HG02642 (cell line): ENCODE measurements around the gene UBE2E3.

Experiments used
- ATAC-seq: cut with Tn5 transposase; IDR thresholded peaks from one replicate; pipeline ENCODE4 v1.9.1; 2021; ENCODE audit warnings: mild to moderate bottlenecking; ENCODE audit not compliant: unreplicated experiment, poor library complexity

Gene UBE2E3

GRCh38 chr2:180980106-180980942 is at the start of gene UBE2E3:
UBE2E3 (plus strand) TSS chr2:180980605; CDS start chr2:180982043, 1,438 bp downstream.
- ATAC-seq = peak; percentile 83

DNA sequence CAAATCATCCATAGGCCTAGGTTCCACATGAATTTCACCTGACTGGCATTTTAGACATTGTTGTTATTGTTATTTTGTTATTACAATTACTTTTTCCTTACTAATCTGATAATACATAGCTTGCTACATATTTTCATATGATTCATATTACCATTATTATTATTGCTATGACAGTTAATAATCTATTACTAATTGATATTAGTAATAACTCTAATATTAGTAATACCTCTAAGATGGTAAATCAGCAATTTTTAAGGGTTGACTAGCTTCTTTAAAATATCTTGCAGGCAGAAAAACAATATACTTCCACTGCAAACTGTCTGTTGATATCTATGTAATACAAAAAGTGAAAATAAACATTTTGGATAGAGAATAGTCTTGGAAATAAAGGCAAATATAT is 48.6 kb upstream of the UBE2E3 start:
- ATAC-seq = no peak

DNA sequence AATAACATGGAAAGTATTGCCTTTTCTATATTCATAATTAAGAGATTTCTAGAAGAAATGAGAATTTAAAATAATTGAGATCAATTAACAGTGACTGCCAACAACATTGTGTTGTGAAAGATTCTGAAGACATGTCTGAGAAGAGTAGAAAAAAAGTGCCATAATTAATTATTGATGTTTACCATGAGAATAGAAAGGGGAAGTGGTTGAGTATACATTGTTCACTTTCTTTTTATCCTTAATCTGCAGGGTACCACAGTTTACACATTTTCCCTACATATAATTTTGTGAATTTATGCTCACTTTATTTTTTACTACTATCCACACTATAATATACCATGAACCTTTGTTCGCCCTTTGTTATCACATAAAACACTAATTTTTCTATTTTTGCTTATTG is 47.1 kb upstream of the UBE2E3 start:
- ATAC-seq = no peak

DNA sequence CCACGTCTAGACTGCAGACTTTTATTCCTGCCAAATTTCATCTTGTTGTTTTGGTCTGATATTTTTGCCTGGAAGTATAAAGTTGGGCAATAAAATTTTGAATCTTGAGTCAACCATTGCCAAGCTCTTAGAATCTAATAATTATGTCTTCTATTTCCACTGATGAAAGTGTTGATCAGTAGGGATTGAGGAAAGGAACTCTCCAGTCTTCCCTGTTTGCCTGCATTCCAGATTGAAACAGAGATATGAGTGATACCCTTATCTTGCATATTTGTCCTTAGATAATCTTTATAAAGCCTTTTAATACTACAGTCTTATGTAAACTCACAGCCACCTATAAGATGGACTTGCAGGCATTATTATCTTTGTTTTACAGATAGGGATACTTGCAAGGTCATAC is 45.5 kb upstream of the UBE2E3 start:
- no peak for ATAC-seq

- ATAC-seq = peak; percentile 88
Measured at GRCh38 chr2:180937480-180937879, 42.9 kb upstream of the UBE2E3 start.

GRCh38 chr2:180938451-180938850 is 42.0 kb upstream of the UBE2E3 start:
- ATAC-seq = peak; percentile 59

GRCh38 chr2:180943275-180943674 is 37.1 kb upstream of the UBE2E3 start:
- no peak for ATAC-seq

DNA sequence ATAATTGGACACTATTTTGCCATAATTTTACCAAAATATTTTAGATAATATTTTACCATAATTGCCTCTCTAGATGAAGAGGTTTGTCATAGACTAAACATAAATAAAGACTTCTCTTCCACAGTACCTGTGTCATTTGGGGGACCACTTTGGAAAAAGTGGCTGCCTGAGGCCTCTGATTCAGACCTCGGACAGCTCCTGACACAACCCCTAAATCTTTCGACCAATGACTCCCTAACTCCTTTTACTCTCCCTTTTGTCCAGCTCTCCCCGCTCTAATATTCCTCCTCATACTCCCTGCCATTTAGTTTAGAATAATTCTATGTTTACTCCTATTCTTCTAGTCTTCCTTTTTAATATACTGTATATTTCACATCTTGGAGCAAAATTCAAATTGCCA is 36.0 kb upstream of the UBE2E3 start:
- no peak for ATAC-seq

GRCh38 chr2:180947208-180947689 is 33.2 kb upstream of the UBE2E3 start:
- no peak for ATAC-seq

GRCh38 chr2:180949896-180950295 is 30.5 kb upstream of the UBE2E3 start:
- no peak for ATAC-seq

GRCh38 chr2:180952082-180952481 is 28.3 kb upstream of the UBE2E3 start:
- peak; percentile 67 for ATAC-seq

- ATAC-seq = peak; percentile 4
Measured at GRCh38 chr2:180952731-180953336, 27.6 kb upstream of the UBE2E3 start.

DNA sequence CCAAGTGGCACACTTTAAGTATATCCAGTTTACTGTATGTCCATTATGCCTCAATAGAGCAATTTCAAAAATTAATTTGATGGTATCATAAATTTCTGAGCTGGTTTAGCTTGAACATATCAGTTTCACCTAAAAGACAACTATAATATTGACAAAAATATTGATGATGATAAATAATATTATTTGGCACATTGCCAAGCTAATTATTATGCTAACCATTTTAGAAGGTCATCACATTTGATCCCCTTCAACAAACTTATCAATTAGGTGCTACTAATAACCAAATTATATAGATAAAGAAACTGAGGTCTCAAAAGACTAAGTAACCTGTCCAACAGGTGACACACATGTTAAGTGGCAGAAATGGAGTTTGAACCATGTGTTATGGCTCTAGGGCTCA is 26.9 kb upstream of the UBE2E3 start:
- no peak for ATAC-seq

- ATAC-seq = no peak
Measured at GRCh38 chr2:180955101-180955500, 25.3 kb upstream of the UBE2E3 start.

DNA sequence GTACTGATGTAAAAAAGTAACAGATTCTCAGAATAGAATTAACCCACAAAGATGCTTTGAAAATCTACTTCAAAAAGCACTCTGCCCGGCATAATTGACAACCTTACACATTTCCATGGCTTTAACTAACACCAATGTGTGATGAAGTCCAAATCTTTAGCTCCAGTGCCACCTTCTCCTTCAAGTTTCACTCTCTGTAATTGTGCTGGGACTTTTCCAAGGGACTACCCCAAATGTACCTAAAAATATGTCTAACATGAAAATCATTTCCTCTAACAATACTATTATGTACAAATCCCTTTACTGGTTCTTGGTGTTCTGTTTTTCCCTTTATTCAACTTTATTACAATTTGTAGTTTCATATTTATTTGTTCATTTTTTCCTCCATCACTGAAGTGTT is 20.6 kb upstream of the UBE2E3 start:
- no peak for ATAC-seq

DNA sequence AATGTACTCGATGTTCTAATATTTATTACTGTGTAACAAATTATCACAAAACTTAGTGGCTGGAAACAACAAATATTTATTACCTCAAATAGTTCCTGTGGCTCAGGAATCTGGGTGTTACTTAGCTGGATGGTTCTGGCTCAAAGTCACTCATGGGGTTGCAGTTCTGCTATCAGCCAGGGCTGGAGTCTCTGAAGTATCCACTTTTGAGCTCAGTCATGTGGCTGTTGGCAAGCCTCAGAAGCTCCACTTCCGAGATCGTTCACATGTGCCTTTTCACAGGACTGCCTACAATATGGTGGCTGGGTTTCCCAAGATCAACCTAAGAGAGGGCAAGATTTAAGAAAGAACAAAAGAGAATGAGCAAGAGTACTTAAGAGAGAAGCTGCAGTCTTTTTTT is 19.4 kb upstream of the UBE2E3 start:
- ATAC-seq = no peak

DNA sequence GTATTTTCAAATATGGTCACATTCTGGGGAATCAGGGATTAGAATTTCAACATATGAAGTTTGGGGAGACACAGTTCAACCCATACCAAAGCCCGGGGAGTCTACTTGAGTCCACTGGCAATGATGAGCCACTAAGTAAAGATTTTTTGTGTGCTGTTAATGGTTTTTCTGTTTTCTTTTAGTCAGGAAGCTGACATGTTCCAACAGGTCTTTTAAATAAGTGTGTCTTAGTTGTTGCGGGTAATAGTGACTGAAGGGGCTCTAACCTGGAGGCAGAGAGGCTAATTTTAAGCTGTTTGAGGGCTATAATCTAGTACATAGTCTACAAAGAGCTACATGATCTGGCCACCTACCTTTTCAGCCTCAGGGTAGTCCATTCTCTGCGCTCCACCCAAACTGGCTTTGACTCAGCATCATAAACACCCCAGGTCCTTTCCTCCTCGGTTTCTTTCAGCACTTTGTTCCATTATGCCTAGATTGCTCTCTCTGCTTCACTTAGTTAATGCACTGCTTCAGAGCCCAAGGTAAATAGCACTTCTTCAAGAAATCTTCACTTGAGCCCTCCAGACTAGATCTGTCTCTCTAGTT is 17.6 kb upstream of the UBE2E3 start:
- no peak for ATAC-seq

GRCh38 chr2:180966378-180966777 is 14.0 kb upstream of the UBE2E3 start:
- no peak for ATAC-seq

DNA sequence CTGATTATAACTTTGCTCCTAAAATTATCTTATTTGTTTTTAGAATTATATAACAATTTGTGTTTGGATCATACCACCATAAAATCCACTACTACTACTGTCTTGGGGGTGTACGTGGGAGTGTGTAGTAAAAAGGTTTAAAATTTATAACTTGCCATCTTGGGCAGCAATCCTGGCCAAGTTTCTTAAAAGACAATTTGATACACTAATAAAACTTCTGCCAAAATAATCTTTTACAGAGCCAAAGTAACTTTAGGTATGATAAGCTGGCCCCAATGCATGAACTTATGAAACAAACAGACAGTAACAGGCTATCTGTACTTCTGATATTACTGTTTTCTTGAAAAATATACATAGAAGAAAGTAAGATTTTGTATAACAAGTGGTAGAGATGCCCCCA is 11.3 kb upstream of the UBE2E3 start:
- ATAC-seq = no peak

- ATAC-seq = no peak
Measured at GRCh38 chr2:180970016-180970415, 10.4 kb upstream of the UBE2E3 start.

GRCh38 chr2:180971811-180972210 is 8.6 kb upstream of the UBE2E3 start:
- ATAC-seq = no peak
